Endometrium (tissue), 2 donors: Measurements from ENCODE around the gene NDUFAF8.

Experiments used
- FAIRE-seq: peaks from 2 replicates; lab custom pipeline; 2012; peaks lifted over from hg19 to GRCh38; lab: Jason Lieb, UNC
- donor health status: control.
- donor health status: control.

The NDUFAF8 gene

DNA sequence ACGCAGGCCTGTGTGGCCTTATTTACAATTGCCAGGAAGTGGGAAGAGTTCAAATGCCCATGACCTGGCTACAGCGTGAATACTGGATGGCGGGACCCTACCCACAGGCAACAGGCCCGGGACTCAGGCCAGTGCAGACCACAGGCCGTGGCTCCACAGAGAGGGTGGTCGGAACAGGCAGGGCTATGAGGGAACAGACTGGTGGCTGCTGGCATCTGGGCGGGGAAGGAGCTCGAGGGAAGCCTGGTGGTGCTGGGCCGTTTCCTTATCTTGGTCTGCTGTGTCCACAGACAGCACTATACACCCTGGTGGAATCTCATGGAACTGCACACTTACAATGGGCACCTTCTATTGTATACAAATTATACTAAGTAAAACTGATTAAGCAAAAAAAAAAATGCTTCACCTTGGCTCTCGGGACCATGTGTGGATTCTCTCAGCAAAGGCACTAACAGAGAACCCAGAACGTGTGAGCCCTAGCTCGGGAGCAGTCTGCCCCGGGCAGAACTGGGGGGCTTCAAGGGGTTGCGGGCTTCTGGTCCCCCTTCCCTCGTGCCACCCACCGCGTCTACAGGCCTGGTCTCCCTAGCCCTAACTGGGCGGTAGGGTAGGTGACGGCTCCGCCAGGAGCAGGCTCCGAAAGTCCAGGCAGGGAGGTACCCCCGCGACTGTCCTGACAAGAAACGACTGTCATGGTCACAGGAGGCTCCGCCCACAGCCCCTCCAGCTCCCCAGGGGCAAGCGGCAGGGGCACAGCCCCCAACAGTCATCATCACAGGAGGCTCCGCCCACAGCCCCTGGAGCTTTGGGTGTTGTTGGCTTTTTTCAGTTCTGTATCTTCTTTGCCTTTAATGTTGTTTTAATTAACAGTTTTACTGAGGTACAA is 38.2 kb upstream of the NDUFAF8 start:
- no peak for FAIRE-seq

DNA sequence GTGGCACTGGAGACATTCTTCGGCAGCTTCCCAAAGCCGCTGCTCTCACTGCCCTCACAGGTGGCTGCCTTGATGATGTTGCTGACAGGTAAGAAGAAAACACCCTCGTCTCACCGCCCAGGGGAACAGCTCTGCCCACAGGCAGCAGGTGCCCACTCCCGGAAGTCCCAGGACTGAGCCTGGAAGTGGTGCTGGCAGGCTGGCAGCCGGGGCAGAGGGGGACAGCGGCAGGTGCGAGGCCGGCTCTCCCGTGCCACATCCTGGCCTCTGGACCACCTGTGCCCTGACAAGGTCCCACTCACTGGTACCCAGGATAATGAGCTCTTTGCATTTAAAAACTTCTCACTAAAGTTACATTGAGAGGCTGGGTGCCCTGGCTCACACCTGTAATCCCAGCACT is 36.8 kb upstream of the NDUFAF8 start:
- FAIRE-seq = no peak

DNA sequence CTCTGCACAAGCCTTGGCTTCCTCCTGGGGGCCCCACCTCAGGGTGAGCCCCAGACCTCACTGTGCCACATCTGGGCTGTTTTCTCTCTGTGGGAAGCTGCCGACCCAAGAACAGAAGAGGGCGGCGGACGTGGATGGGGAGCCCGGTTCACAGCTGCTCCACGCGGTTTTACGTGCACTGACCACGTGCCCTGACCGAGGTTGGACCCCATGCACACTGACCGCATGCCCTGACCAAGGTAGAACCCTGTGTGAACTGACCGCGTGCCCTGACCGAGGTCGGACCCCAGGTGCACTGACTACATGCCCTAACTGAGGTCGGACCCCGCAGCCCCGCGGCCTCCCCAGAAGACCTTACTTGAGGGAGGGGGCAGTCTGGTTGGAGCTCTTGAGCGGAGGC is 36.0 kb upstream of the NDUFAF8 start:
- FAIRE-seq = no peak

DNA sequence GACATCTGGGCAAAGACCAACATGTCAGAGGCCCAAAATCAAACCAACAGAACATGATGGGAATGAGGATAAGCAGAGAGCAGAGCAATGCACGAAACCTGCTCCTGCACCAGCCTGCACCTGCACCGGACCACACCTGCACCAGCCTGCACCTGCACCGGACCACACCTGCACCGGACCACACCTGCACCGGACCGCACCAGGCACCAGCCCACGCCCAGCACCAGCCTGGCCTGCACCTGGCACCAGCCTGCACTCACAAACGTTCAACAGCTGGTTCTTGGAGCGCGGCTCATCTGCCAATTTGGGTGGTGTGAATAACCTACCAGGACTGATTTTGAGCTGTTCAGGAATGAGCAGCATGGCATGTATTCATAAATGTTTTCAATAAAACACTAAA is 34.5 kb upstream of the NDUFAF8 start:
- no peak for FAIRE-seq

DNA sequence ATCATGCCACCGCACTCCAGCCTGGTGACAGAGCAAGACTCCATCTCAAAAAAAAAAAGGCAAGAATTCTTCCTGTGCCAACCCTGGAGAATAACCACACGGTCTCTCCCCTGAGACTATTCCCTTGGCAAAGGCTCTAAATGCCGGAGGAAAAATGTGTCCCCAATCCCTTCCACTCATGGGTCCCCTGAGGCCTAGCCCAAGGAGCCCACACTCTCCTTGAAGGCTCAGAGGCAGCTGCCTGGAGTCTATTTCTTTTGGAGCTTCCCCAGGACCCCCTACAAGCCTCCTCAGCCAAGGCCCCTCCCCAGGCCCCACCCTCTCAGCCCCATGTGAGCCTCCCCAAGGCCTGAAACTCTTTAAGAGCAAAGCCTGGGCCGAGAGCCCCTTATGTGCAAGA is 33.0 kb upstream of the NDUFAF8 start:
- FAIRE-seq = no peak

DNA sequence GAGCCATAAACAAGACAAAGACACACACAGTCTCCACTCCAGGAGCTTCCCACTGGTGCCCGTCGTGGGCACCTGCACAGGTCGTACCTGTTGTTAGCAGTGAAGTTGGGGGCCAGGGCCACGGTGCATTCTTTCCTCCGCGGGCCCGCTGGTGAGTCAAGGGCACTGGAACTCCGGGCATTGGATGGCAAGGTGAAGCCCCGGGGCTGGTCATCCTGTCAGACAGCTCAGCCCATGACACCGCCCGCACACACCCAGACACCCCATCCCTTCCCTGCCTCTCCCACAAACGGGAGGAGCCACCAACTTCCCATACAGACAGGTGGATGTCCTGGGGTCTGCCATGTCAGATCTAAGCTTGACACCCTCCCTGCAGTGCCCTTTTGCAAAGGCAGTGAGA is 32.5 kb upstream of the NDUFAF8 start:
- FAIRE-seq = no peak

DNA sequence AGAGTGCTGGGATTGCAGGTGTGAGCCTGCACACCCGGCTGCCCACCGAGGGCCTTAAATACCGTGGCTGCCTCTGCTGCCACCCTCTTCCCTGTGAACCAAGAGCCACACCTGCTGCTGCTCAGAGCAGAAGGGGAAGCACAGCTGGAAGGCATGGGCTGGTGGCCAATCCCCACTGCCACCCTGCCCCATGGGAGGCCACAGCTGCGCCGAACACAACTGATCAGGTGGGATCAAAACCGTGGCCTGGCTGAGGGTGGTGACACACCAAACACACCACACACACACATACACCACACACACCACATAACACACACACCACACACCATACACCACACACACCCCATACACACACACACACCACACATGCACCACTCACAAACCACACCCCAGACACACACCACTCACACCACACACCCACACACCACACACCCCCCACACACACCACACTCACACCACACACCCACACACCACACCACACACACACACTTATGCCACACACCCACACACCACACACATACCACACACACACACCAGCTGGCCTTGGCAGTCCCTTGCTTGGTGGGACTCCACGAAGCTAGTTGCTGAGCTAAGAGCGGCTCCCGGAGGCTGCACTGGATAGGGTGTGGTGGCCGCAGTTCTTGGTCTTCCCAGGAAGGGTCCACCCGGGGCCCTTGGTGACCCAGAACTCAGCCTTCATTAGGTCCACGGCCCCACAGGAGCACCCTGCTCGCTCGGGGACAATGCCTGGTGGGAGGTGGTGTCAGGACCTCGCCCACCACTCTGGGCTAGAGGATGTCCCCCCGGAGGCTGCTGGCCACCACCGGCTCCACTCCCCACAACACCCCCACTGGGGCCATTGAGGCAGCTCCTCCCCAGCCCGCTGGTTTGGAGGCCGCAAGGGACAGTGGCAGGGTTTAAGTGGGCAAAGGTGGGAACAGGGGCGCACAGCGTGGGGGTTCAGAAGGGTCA is 31.2 kb upstream of the NDUFAF8 start:
- FAIRE-seq = no peak

DNA sequence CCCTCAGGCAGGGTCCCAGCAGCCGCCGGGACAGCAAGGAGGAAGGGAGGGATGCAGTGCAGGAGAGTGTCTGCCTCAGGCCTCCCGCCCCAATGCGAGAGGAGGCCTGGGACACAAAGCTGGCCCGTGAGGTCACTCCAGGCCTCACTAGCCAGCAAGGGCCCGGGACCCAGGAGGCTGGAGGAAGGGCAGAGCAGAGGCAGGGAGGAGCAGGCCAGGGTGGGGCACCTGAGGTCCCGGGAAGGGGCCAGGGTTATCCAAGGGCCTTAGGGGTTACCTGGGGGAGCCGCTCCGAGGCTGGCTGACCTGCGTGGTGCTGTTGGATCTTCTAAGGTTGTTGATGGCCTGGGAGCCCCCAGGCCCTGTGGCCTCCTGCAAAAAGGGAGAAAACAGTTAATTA is 30.5 kb upstream of the NDUFAF8 start:
- FAIRE-seq = no peak

DNA sequence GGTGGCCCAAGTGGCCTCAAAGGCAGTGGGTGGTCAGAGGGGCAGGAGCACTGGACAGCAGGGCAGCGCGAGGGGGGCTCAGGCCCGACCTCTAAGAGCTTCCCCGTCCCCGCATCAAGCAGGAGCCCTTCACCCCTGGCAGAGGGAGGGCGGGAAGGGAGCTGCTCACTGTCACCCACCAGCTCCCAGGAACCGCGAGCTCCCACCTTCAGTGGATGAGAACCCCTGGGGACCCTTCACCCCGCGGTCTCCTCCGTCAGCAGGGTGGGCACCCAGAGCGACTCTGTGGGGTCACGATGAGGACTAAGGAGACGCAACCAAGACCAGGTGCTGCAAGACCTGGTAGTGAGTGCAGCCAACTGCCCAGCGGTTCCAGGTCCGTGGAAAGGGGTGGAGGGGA is 30.0 kb upstream of the NDUFAF8 start:
- FAIRE-seq = no peak

DNA sequence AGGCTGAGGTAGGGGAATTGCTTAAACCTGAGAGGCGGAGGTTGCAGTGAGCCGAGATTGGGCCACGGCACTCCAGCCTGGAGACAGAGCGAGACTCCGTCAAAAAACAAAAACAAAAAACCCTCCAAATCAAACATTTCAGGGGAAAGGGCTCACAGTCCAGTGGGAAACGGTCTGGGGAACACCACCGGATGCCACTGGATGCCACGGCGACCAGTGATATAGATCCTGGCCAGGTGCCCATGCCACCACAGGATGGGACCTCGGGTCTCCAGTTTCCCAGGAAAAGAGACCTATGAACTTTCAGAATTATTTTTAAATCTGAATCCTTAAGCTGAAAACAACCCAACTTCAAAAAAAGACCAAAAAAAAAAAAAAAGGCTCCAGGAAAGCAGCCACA is 28.7 kb upstream of the NDUFAF8 start:
- no peak for FAIRE-seq

DNA sequence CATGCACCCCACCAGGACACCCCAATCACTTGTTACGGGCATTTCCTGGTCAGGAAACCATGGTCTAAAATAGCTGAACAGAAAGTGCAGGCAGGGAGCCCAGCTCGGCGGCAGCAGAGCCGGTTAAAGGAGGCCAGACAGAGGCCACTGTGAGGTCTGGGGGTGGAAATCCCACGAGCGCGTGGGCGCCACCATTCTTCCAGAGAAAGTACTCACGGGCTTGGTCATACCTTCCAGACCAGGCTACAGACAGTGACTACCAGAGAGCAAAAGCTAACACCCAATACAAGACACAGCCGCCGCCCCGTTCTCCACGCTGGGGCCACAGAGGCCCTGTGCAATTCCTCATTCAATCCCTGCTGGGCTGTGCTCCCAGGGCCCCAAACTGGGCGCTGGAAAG is 28.2 kb upstream of the NDUFAF8 start:
- FAIRE-seq = no peak

DNA sequence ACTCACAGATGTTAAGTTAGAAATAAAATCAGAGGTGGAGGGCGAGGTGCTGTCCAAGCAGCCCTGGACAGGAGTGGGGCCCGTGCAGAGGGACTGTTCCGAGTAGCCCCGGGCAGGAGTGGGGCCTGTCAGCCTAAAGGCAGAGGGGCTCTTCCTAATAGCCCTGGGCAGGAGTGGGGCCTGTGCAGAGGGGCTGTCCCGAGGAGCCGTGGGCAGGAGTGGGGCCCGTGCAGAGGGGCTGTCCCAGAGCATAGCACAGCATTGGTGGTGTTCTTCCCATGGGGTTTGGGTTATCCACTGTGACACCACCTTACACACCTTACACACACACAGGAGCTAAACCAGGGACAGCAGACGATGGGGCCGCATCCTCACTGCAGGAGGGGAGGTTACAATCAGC is 26.8 kb upstream of the NDUFAF8 start:
- FAIRE-seq = no peak

DNA sequence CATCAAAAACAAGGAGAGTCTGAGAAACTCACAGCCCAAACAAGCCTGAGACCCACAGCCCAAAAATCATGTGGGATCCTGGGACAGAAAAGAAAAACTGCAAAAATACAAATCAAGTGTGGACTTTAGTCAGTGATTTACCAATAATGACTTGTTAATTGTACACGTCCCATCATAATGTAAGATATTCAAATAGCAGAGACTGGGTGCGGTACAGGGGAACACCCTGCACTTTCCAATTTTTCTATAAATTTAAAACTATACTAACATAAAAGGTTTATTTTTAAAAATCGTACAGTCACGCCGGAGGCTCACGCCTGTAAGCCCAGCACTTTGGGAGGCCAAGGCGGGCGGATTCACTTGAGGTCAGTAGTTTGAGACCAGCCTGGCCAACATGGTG is 25.1 kb upstream of the NDUFAF8 start:
- no peak for FAIRE-seq

DNA sequence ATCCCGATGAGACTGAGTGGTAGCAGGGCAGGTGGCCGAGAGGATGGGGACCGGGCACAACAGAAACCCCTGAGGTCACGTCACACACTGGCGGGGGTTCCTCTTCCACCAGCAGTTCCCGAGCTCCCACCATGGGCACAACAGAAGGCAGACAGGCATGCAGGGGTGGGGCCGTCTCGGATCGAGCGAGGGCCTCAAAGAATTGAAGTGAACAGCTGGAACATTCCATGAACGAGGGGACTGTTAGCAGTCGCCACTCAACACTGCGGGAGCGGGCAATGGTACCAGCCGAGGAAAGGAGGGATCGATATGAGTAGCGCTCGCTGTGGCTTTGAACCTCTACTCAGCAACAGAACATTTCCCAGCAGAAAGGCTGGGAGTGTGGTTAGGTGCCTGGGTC is 21.6 kb upstream of the NDUFAF8 start:
- no peak for FAIRE-seq

DNA sequence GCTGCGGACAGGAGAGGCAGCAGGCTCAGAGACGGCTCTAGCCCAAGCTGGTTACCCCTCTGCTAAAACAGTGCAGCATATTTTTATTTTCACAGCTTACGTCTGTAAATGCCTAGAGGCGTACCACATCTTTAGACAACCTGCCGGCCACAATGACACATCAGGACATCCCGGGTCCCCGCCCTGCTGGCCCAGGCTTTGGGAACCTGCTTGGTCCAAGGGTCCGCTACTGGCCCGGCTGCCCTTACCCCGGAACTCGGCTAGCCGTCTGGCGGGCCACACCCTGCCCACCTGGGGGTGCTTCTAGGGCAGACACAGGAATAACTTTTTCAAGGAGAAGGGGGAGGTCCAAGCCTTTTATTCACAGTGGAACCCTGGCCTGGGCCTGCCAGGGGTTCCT is 20.7 kb upstream of the NDUFAF8 start:
- FAIRE-seq = no peak

DNA sequence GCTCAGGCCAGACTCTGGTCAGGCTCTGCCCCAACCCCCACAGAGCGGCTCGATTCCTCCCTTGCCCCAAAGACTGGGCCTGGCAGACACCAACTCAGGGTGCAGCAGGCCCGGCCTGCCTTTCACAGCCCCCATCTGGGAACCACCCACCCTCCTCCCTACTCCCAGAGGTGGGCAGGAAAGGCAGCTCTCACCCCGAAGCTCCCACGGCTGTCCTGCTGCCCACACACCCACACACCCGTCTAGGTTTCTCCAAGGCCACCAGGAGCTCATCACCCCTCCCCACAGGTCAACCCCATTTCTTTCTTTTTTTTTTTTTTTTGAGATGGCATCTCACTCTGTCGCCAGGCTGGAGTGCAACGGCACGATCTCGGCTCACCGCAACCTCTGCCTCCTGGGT is 20.1 kb upstream of the NDUFAF8 start:
- FAIRE-seq = no peak

DNA sequence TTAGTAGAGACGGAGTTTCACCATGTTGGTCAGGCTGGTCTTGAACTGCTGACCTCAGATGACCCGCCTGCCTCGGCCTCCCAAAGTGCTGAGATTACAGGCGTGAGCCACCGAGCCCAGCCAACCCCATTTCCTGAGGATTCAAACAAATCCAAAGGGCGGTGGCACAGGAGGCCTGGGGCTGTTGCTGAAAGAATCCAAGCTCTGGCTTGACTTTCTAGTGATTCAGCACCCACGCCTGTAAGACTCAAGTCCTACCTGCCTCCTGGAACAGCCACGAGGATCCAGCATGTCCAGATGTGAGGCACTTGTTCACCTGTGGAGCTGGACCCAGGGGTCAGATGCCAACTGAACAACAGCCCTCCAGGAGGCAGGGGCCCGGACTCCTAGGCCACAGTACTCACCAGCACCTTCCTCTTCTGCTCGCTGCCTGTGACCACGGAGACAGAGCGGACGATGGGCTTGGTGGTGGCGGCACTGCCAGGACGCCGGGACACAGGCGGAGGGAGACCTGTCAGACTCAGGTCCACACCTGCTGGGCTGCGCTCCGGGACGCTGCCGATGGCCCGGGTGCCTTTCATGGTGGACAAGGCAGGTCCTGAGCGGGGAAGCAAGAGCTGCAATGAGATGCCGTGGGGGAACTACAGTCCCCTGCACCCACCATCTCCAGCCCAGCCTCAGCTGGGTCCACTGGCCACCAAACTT is 19.5 kb upstream of the NDUFAF8 start:
- no peak for FAIRE-seq

DNA sequence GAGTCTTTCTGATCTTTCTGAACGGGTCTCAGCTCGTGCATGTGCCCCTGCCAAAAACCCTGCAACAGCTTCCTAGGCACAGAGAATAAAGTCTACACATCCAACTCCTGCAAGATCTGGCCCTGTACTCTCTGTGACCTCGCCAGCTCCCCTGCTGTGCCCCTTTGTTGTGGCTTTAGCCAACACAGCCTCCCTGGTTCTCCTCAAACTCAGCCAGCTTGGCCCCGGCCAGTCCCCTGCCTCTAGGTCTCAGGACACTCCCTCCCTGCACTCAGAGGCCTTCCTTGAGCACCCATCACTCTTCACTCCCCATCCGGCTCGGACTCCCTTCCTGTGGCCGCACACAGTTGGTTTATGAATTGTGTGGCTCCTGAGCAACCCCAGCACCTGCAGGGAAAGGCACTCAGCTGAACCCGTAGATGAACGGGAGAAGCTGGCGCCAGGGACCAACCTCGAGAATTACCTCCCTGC is 17.7 kb upstream of the NDUFAF8 start:
- FAIRE-seq = no peak

DNA sequence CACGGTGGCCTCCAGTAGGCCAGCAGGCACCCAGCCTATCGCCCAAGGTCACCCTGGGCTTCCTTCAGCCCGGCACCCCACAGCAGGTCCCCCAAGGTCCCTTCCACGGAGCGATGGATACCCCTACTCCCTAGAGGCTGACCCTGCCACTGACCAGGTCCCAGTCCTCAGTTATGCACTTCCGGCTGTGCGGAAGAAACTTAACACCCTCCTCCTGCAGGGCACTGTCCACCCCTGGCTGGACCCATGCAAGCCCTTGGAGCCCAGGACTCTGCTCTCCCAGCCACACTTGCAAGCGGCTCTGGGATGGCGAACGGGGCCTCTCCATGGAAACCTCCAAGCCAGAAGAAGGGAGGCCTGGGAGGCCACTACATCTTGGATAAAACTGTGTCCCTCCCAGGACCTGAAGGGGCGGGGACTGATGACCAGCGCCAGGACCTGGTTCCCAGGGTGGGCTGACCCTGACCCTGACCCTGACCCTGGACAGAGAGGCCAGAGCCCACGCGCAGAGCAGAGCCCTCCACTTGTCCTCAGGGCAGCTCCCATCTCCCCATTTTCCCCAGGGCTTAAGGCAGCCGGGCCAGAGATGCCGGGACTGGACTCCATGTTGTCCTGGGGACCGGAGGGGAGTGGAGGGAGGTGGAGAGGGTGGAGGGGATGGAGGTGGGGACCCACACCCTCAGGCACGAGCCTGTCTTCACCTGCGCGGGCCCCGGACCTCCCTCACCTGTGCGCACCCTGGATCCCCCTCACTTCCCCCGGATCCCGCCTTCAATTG is 17.1 kb upstream of the NDUFAF8 start:
- no peak for FAIRE-seq

DNA sequence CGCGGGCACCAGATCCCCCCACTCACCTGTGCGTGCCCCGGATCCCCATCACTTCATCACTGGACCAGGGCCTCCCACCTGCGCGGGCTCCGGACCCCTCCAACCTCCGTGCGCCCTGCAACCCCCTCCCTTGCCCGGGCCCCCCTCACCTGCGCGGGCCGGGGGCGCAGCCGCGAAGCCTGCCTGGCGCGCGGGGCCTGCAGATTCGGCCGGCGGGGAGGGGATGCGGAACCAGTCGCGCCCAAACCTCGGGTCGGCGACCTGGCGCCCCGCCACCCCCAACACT is 16.6 kb upstream of the NDUFAF8 start:
- no peak for FAIRE-seq

DNA sequence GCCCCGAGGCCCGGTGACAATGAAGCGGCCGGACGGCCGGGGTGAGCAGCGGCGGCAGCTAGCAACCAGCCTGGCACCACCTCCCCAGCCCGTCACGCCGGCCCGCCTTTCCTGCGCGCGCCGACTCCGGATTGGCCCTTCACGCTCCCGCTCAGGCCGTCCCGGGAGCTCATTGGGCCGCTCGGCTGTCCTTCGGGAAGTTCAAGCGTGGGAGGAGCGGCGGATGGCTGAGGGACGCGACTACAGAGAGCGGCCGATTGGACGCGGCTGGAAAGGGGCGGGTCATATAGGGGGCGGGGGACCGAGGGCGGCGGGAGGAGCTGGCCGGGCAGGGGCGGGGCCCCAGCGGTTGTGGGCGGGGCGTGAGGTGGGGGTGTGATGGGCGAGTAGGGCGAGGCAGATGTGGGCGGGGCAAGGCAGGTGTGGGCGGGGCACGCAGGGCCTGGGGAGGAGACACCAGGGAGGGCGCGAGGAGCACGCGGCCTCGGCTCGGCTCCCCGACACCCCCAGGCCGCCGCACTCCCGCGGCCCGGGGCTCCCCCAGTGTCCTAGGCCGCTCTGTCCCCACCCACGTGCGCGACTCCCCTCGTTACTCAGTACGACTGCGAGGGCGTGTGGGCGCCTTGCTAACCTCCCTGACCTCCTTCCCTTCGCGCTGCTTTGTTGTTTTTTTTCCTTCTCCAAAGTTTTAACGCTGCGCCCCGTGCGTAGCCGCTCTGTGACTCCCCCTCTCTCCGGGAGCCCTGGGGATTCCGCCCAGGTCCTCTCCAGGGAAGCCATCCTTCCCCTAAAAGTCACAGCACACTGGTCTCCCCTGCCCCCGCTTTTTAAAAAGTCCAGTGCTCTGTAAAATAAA is 16.0 kb upstream of the NDUFAF8 start, which contains the start of gene CEP131:
CEP131 (minus strand) TSS at position 60 of the 856 bp plus-strand sequence. CDS start 2,909 bp downstream, outside the sequence.
- peak; percentile 4 for FAIRE-seq
